Nephron progenitor cell (in vitro differentiated cells): ENCODE data around the gene OLIG3.

Experiments
- DNase-seq: peaks from one replicate; pipeline ENCODE4 v3.0.0; 2021
- H3K27ac Mint-ChIP-seq: 2 replicates; pipeline ENCODE4 v1.8.0; 2021; ENCODE audit warnings: mild to moderate bottlenecking, moderate library complexity, mixed read lengths
- H3K27me3 Mint-ChIP-seq: 2 replicates; pipeline ENCODE4 v1.8.0; 2021; ENCODE audit warnings: mild to moderate bottlenecking, low read depth, mixed read lengths; ENCODE audit not compliant: poor library complexity
- H3K36me3 Mint-ChIP-seq: 2 replicates; pipeline ENCODE4 v1.8.0; 2021; ENCODE audit warnings: low read depth, mixed read lengths
- H3K4me1 Mint-ChIP-seq: 2 replicates; pipeline ENCODE4 v1.8.0; 2021; ENCODE audit warnings: mixed read lengths
- H3K4me3 Mint-ChIP-seq: 2 replicates; pipeline ENCODE4 v1.8.0; 2021; ENCODE audit warnings: mild to moderate bottlenecking, moderate library complexity, mixed read lengths
- H3K9me3 Mint-ChIP-seq: 2 replicates; pipeline ENCODE4 v1.8.0; 2021; ENCODE audit warnings: mild to moderate bottlenecking, moderate library complexity, mixed read lengths
- TF ChIP-seq, protein P1 (sequence below): fragments of 200-600 bp; sonication (generic); IDR thresholded peaks from 2 replicates; pipeline ENCODE4 v1.5.0; 2021; ENCODE audit warnings: antibody characterized with exemption

OLIG3 gene

DNA sequence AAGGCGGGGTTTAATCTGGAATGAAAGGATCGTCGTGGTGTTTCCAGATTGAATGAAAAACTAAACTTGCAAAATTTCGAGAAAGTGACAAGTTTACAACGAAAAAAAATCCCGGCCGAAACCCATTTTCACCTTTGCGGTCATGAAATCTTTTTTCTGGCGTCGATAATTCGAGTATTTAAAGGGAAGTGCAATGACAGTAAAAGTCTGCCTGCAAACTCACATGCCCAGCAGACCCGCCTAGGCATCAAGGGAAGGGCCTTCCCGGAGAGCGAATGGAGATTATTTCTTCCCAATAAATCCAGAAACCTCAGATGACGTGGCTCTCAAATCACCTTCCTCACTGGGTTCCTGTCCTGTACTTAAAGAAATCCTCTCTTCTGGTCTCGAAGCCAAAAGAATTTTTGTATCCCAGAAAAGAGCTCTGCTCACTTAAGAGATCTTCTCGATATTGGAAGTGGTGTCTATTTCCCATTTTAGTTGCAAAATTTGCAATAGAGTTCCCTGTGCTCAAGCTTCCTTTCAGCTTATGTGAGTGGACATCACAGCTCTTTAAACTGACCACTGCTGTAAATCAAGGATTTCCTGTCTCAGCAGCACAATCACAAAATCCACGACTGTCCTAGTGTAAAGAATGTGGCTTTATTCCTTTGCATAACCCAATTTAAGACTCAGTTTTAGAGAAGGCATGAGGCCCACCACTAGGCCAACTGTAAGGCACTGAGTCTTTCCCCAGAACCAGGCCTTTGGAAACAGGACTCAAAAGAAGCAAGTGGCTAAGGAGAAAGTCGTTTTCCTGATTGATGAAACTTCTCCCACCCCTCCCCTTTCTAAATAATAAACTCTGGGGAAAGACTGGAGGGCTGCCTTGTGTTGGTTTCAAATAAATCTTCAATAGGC, 3.9 kb downstream of the OLIG3 start:
- Mint-ChIP-seq H3K9me3 (peaks cover 4% of the 10 kb centered on the region), H3K27me3 (peaks cover 100% of the 10 kb centered on the region), H3K36me3 (no peaks in the 10 kb centered on the region), H3K27ac (no peak overlapping the region), H3K4me3 (peak overlapping the region; percentile 67), H3K4me1 (peaks cover 76% of the 10 kb centered on the region)
- TF ChIP-seq, protein P1, sequence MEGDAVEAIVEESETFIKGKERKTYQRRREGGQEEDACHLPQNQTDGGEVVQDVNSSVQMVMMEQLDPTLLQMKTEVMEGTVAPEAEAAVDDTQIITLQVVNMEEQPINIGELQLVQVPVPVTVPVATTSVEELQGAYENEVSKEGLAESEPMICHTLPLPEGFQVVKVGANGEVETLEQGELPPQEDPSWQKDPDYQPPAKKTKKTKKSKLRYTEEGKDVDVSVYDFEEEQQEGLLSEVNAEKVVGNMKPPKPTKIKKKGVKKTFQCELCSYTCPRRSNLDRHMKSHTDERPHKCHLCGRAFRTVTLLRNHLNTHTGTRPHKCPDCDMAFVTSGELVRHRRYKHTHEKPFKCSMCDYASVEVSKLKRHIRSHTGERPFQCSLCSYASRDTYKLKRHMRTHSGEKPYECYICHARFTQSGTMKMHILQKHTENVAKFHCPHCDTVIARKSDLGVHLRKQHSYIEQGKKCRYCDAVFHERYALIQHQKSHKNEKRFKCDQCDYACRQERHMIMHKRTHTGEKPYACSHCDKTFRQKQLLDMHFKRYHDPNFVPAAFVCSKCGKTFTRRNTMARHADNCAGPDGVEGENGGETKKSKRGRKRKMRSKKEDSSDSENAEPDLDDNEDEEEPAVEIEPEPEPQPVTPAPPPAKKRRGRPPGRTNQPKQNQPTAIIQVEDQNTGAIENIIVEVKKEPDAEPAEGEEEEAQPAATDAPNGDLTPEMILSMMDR, result no peak
- DNase-seq, result no peak

DNA sequence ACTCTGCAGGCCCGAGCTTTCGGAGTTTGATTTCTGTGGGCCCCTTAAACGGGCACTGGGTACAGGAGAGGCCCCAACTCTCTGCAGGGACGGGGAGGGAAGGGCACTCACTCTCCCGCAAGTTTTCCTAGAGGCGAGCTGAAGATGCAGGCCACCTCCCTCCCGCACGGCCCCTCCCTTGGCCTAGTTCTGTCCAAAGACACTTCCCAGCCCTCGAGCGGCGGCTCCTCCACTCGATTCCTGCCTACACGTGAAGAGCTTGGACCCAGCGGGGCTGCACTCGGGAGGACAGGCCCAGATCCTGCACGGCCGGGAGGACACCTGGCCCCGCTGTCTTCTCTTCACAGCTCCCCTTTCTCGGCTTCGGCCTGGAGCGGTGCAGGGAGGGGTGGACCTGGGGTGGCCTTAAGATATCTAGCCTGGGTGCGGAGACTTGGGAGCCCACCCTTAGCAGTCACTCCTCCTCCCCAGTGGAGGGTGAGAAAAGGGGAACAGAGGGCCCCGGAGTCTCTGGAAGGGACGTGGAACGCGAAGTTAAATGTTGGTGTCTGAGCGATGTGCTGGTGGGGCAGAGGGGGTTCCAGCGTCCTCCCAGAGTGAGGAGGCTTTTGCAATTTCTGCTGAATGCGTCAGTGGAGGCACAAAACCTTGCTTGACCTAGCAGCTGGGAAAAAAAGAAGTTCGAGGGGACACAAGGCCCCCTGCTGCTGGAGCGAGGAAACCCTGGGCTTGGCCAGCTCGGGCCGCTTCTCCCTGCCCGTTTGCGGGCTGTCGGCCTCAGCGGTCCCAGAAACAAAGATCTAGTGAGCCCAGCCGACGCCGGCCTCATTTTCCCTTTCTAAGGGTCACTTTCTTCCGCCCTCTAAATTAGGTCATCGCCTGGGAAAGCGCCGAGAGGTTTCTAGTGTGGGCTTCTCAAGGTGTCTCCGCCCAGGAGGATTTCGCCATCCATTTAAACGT, 4.9 kb downstream of the OLIG3 start:
- H3K27me3 Mint-ChIP-seq, result peaks cover 100% of the 10 kb centered on the region
- peak overlapping the region; percentile 67 for H3K4me3 Mint-ChIP-seq
- no peaks in the 10 kb centered on the region for H3K9me3 Mint-ChIP-seq
- no peak for DNase-seq
- no peak overlapping the region for H3K27ac Mint-ChIP-seq
- TF ChIP-seq, protein P1, result peak; percentile 20
- peaks cover 67% of the 10 kb centered on the region for H3K4me1 Mint-ChIP-seq
- H3K36me3 Mint-ChIP-seq, result no peaks in the 10 kb centered on the region

DNA sequence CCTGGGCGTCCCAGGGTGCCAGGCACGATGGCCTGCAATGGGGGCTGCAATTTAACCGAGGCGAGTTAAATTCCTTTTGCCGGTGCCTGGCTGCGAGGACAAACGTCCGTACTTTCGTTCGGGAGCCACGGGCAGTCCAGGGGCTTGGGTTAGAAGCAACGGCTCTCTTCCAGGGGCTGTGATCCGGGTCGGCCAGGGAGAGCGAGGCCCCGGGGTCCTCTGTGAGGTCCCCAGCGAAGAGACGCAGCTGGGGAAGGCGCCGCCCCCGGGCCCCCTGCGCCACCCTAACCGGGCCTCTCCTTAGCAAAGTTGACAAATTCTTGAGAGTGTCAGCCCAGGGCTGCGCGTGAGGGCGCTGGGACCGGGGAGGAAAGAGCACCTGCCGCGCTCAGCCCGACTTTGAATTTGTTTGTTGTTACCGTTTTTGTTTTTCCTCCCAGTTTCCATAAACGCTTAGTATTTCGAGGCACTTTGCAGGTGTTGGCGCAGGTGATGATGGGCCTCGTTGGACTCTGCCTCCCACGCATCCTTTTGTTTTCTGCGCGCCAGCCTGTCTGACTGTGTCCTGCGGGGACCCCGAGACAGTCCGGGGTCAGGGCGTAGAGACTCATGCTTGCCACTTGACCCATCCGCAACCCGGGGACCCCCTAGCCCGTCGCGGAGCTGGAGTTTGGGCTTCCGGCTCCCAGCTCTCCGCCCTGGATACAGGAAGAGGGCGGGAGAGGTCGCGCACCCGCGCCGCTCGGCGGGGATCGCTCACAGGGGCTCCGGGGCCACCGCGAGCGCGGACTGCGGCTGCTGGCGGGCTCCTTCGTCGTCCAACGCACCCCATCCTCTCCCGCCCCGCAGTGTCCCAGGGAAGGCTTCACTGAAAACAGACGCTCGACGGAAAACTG, 5.8 kb downstream of the OLIG3 start:
- peak; percentile 51 for DNase-seq
- no peaks in the 10 kb centered on the region for H3K9me3 Mint-ChIP-seq
- no peak overlapping the region for H3K27ac Mint-ChIP-seq
- H3K27me3 Mint-ChIP-seq, result peaks cover 100% of the 10 kb centered on the region
- peaks cover 60% of the 10 kb centered on the region for H3K4me1 Mint-ChIP-seq
- TF ChIP-seq, protein P1, result no peak
- H3K36me3 Mint-ChIP-seq, result no peaks in the 10 kb centered on the region
- H3K4me3 Mint-ChIP-seq, result peak overlapping the region; percentile 69

DNA sequence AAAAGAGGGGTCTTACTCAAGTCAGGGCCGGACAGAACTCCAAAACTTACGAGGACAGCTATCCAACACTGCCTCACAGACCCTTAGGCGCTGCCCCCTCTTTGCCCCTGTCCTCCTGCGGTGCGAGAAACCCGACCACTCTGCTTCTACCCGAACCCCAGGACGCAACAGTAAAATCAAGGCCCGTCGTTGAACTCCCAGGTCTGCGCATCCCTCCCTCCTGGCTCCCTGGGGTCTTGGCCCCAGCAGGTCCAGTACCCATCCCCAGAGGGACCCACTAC, 6.4 kb downstream of the OLIG3 start:
- no peak overlapping the region for H3K4me3 Mint-ChIP-seq
- H3K27ac Mint-ChIP-seq, result no peak overlapping the region
- H3K4me1 Mint-ChIP-seq, result peaks cover 56% of the 10 kb centered on the region
- H3K9me3 Mint-ChIP-seq, result no peaks in the 10 kb centered on the region
- TF ChIP-seq, protein P1, result no peak
- H3K36me3 Mint-ChIP-seq, result no peaks in the 10 kb centered on the region
- DNase-seq, result no peak
- H3K27me3 Mint-ChIP-seq, result peaks cover 98% of the 10 kb centered on the region

DNA sequence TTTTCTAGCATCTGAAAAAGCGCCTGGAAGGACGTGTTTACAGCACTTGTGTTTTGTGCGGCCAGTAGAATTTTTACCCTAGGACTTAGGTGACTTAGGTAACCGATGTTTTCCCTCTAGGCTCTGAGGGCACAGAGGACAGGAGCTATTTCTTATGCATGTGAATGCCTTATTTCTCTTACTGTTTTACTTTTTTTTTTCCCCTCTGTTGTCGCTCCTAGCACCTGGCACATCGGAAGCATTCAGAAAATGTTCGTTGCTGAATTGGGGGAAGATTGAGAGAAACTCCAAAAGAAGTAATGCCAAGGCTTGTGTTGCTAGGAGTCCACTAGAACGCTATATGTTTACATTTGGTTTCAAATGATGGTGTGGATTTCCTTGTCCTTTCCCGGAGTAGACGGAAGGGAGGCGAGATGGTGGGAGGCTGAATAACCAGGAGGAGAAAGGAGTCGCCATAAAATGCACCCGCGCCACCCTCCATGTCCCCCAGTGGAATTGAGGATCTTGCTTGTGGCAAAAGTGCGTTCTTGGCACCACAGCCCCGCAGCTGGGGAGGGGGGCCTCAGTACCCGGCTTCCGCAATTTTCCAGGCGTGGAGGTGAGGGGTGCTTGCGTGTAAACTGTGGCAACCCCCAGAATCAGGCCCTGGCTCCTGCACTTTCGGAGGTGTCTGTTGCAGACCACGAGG, 6.9 kb downstream of the OLIG3 start:
- Mint-ChIP-seq H3K27me3 (peaks cover 98% of the 10 kb centered on the region), H3K27ac (no peak overlapping the region), H3K4me3 (peak overlapping the region; percentile 67), H3K36me3 (no peaks in the 10 kb centered on the region), H3K9me3 (no peaks in the 10 kb centered on the region), H3K4me1 (peaks cover 52% of the 10 kb centered on the region)
- TF ChIP-seq, protein P1, result no peak
- no peak for DNase-seq
